HG03565 (cell line): Measurements from ENCODE around the gene PKD1.

Experiments used
- ATAC-seq: cut with Tn5 transposase; IDR thresholded peaks from one replicate; pipeline ENCODE4 v1.9.1; 2021; ENCODE audit warnings: mild to moderate bottlenecking, moderate library complexity; ENCODE audit not compliant: unreplicated experiment

Gene PKD1

GRCh38 chr16:2078691-2079090 is 57.0 kb downstream of the PKD1 start:
- no peak for ATAC-seq

- no peak for ATAC-seq
Measured at GRCh38 chr16:2078096-2078495, 57.6 kb downstream of the PKD1 start.

- ATAC-seq = no peak
Measured at GRCh38 chr16:2077696-2078095, 58.0 kb downstream of the PKD1 start.

GRCh38 chr16:2077016-2077415 is 58.7 kb downstream of the PKD1 start:
- ATAC-seq = no peak

- ATAC-seq = no peak
Measured at GRCh38 chr16:2076072-2076865, 59.4 kb downstream of the PKD1 start.

GRCh38 chr16:2075631-2076030 is 60.1 kb downstream of the PKD1 start:
- ATAC-seq = no peak

GRCh38 chr16:2074071-2074470 is 61.6 kb downstream of the PKD1 start:
- ATAC-seq = no peak

GRCh38 chr16:2072926-2073325 is 62.8 kb downstream of the PKD1 start:
- ATAC-seq = no peak

- ATAC-seq = no peak
Measured at GRCh38 chr16:2071454-2072202, 64.1 kb downstream of the PKD1 start.

GRCh38 chr16:2070576-2071453 is 64.9 kb downstream of the PKD1 start:
- ATAC-seq = no peak

- ATAC-seq = no peak
Measured at GRCh38 chr16:2066139-2066538, 69.6 kb downstream of the PKD1 start.

GRCh38 chr16:2064368-2064945 is 71.2 kb downstream of the PKD1 start:
- no peak for ATAC-seq

- no peak for ATAC-seq
Measured at GRCh38 chr16:2063861-2064260, 71.8 kb downstream of the PKD1 start.

GRCh38 chr16:2062801-2063200 is 72.9 kb downstream of the PKD1 start:
- ATAC-seq = no peak

GRCh38 chr16:2061526-2061925 is 74.2 kb downstream of the PKD1 start:
- ATAC-seq = no peak

GRCh38 chr16:2061023-2061422 is 74.7 kb downstream of the PKD1 start:
- ATAC-seq = no peak

GRCh38 chr16:2060346-2060745 is 75.4 kb downstream of the PKD1 start:
- no peak for ATAC-seq

- ATAC-seq = no peak
Measured at GRCh38 chr16:2058872-2059271, 76.8 kb downstream of the PKD1 start.

GRCh38 chr16:2058420-2058819 is 77.3 kb downstream of the PKD1 start:
- no peak for ATAC-seq

- no peak for ATAC-seq
Measured at GRCh38 chr16:2057438-2057837, 78.3 kb downstream of the PKD1 start.
